ENCODE data around the gene SLC18A3.

The SLC18A3 gene

DNA sequence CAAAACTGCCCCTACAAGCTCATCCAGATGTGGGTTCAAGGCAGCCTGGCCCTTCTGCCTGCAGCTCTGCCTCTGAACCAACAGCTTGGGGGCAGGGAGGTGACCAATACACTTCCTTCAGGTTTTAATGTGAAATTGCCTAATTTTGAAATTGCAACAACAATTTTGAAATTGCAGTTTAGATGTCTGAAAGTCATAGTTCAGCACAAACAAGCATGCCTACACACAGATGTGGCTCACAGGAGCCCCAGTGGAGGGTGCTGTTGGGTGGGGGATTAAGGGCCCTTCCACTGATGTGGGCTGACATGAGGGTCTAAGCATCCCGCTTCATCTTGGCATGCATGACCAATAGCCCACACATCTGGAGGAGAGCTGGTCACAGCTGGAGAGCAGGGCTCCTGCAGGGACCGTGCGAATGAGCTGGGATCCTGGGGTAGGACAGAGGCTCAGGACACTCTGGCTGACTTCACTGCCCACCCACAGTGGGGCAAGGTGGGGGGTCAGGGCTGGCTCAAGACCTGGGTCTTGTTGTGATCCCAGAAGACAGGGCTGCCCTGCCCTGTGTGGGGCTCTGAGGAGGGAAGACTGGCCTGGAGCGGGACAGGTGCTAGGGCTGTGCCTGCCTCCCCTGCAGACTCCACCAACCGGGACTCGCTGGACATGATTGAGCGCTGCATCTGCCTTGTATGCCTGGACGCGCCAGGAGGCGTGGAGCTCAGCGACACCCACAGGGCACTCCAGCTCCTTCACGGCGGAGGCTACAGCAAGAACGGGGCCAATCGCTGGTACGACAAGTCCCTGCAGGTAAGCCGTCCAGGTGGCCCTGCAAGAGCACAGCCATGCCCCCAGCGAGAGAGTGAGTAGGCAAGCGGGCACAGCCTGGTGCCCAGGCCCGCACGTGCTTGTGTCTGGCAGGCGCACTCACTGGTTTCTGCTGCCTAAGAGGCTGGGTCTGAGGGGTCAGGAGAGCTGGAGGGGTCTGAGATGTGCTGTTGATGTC, 36.1 kb downstream of the SLC18A3 start:
- peak; percentile 62 for DNase-seq (ENCODE audit: low spot score)
- no peak overlapping the region for H3K27ac ChIP-seq
- TF ChIP-seq, protein P1, sequence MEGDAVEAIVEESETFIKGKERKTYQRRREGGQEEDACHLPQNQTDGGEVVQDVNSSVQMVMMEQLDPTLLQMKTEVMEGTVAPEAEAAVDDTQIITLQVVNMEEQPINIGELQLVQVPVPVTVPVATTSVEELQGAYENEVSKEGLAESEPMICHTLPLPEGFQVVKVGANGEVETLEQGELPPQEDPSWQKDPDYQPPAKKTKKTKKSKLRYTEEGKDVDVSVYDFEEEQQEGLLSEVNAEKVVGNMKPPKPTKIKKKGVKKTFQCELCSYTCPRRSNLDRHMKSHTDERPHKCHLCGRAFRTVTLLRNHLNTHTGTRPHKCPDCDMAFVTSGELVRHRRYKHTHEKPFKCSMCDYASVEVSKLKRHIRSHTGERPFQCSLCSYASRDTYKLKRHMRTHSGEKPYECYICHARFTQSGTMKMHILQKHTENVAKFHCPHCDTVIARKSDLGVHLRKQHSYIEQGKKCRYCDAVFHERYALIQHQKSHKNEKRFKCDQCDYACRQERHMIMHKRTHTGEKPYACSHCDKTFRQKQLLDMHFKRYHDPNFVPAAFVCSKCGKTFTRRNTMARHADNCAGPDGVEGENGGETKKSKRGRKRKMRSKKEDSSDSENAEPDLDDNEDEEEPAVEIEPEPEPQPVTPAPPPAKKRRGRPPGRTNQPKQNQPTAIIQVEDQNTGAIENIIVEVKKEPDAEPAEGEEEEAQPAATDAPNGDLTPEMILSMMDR (IDR thresholded peaks at IDR 0.05): no peak
- no peak overlapping the region for H3K4me3 ChIP-seq

DNA sequence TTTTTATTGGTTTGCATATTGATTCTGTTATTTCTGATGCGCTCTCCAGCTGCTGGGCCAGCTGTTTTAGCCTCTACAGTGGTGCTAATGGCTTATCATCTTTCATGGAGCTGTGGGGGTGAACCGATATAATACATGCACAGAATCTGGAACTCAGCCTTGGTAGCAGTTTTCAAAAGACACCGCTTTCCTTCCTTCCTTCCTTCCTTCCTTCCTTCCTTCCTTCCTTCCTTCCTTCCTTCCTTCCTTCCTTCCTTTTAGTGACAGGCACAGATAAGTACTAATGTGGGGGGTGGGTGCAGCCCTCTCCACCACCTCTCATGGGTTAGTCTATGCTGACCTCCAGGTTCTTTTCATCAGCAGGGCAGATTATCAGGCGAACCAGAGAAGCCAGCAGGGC, 37.4 kb downstream of the SLC18A3 start:
- Histone ChIP-seq H3K27ac (no peak overlapping the region), H3K4me3 (no peak overlapping the region)
- DNase-seq (ENCODE audit: low spot score): no peak
- TF ChIP-seq, protein P1 (IDR thresholded peaks at IDR 0.05): no peak

DNA sequence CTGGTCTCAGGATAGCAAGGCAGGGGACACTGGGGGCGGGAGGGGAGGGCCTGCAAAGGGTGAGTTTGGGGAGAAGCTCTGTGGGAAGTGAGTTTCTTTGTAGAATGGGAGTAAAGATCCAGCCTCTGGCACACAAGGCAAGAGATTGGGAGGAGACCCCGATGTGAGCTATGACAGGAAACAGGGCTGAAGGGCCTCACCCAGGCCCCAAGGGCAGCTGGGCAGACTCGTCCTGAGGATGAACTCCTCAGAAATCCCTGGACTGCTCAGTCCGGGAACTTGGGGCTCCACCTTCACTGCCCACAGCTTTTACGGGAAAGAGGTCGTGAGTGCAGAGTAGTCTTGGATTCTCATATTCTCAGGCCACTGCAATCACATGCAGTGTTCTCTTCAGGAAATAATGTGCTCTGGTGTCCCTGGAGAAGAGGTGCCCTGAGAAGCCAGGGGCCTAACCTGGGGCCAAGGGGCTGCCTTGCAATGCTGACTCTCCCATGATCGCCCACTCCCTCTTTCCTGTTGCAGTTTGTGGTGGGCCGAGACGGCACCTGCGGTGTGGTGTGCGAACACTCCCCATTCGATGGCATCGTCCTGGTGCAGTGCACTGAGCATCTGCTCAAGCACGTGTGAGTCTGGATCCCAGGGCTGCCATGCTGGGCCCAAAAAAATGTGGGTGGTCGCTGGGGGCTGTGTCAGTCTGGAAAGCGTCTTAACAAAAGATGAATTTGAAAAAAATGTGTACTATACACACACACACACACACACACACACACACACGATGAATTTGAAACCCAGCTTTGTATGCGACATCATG, 38.1 kb downstream of the SLC18A3 start:
- Histone ChIP-seq H3K4me3 (no peak overlapping the region), H3K27ac (no peak overlapping the region)
- TF ChIP-seq, protein P1 (IDR thresholded peaks at IDR 0.05): no peak
- peak; percentile 56 for DNase-seq (ENCODE audit: low spot score)

DNA sequence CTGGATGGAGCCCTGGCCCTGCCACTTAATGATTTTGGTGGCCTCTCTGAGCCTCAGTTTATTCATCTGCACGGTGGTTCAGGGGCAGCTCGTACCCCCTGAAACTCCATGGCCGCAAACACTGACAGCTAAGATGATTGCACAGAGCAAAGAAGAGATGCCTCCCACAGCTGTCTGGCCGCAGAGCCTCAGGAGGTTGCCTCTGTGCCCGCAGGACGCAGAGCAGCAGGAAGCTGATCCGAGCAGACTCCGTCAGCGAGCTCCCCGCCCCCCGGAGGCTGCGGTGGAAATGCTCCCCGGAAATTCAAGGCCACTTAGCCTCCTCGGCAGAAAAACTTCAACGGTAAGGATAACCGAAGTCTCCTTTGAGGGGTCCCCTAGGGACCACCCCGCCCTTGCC, 39.2 kb downstream of the SLC18A3 start:
- TF ChIP-seq, protein P1 (IDR thresholded peaks at IDR 0.05): no peak
- H3K27ac ChIP-seq: no peak overlapping the region
- H3K4me3 ChIP-seq: no peak overlapping the region
- peak; percentile 56 for DNase-seq (ENCODE audit: low spot score)

DNA sequence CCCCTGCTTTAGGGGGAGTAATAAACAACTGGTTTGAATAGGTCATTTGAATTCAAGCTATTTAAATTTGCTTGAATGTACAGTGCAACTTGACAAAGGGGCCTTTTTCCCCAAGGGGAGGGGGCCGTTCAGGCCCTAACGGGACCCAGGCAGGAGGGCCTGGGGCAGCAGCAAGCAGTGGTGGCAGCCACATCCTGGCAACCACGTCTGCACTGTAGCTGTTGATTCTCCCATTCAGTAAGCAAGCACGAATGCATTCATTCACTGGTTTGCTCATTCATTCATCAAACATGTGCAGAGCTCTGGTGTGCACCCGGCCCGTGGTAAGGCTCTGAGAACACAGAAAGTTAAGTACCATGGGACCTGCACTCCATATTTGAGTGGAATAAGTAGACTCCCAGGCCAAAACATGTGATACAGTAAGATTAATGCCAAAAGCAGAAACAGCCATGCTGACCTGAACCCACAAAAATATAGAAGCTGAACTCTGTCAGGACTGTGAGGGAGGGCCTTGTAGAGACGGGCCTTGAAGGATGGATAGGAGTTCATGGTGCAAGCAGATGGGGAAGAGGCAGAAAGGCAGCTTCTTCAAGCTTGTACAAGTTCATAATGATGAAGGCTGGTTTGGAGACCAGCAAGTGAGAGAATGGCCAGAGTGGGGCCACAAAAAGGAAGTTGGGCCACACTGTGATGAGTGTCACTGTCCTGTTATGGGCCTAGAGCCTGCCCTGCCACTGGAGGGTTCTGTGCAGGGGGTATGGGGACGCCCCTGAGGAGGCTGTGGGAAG, 40.0 kb downstream of the SLC18A3 start:
- H3K4me3 ChIP-seq: no peak overlapping the region
- no peak overlapping the region for H3K27ac ChIP-seq
- TF ChIP-seq, protein P1 (IDR thresholded peaks at IDR 0.05): no peak
- peak; percentile 43 for DNase-seq (ENCODE audit: low spot score)

DNA sequence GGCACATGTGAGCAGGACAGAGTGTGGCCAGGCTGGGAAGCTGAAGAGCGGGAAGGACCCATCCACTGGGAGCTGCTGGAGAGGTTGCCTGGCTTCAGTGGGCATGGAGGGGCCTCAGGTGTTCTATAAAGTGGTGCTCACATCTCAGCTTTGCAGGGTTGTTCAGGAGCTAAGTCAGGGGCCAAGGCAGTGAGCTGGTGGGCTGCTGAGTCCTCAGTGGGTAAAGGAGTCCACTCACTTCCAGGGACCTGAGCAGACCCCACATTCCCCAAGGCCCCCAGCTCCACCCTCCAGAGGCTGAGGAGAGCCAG, 40.6 kb downstream of the SLC18A3 start:
- Histone ChIP-seq H3K4me3 (no peak overlapping the region), H3K27ac (no peak overlapping the region)
- DNase-seq (ENCODE audit: low spot score): peak; percentile 53
- TF ChIP-seq, protein P1 (IDR thresholded peaks at IDR 0.05): no peak

Measured in coronary artery (tissue), 2 donors.